HG03108 (cell line): ENCODE measurements around the gene EPHB2.

ENCODE experiments used
- ATAC-seq: cut with Tn5 transposase; IDR thresholded peaks from one replicate; pipeline ENCODE4 v1.9.1; 2021; ENCODE audit warnings: moderate library complexity; ENCODE audit not compliant: unreplicated experiment

Gene EPHB2

DNA sequence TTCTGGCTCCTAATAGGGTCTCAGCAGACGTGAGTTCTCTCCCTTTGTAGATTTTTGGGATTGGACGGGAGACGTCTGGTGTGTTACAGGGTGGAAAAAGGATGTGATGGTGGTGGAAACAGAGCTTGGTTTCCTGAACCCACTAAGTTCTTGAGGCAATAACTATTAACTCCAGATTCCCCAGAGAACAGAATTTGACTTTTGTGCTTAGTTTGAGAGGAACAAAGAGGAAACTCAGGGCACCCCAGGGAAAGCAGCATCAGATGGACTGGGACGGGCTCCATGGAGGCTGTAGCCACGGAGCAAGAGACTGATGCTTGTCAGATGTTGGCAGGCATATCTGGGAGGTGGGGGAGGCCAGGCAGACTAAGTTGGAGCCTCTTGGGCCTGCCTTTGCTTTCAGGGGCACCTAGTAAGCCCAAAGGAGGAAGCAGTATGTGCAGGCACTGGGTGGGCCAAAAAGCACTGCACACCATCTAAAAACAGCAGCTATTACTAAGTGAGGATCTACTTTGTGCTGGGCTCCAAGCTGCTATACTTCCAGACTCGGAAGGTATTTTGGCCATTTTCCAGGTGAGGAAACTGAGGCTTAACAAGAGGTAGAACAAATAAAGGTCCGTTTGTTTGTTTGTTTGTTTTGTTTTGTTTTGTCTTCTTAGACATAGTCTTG, 66.9 kb downstream of the EPHB2 start:
- ATAC-seq, result no peak

DNA sequence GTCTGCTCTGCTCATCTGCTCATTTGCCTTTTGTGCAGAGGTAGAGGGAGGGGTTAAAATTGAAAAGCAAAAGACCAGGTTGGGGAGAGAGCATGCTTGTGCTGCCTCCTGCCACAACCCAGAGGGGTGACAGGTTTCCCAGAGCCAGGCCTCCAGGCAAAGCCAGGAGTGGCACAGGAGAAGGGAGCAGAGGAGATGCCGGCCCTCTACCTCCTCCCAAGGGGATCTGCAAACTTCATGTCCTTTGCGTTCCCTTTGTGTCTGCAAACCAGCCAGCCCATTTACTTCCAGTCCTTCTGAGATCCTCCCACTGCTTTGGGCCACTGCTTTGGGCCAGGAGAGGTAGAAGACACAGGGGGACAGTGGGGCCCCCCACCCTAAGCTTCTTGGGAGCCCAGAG, 67.8 kb downstream of the EPHB2 start:
- ATAC-seq, result no peak

DNA sequence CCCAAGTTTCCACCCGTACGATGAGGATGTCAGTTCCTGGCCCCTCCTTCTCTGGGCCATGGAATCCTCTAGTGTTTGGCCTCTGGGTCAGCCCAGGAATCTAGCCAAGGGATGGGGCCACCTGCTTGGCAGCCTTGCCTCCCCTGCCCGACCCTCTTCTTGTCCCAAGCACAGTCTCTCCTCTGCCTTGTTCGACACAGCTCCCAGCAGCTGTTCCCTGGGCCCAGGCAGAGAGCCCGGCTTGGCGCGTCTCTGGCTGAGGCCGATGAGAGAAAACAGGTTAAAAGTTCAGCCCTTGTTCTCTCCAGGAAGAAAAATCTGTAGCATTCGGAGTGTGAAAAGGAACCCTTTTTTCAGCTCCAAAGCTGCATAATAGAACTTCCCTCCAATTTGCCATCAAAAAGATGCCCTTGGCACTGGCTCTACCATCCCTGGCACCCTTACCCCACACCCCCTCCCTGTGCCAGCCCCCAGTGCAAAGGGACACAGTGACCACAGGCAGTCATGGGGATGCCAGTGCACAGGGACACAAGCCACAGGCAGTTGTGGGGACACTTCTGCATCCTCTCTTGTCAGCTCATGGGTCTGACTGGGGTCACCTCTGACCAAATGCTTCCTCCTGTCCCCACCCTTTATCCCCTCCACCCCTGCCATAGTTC, 68.4 kb downstream of the EPHB2 start:
- ATAC-seq, result no peak

DNA sequence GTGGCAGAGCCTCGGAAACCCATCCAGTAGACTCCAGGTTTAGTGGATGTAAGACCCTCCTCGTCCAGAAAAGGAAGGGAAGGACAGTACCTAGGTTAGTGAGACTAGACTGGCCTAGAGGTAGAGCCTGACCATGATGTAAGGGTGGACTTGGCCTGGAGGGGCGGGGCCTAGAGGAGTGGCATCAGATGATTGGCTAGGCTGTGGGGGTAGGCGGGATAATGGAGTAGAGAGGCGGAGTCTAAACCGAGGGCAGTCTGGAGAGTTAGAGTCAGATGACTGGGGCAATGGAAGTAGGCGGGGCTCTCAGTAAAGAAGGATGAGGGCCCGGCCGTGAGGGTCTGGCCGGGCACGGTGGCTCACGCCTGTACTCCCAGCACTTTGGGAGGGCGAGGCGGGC, 70.1 kb downstream of the EPHB2 start:
- no peak for ATAC-seq

DNA sequence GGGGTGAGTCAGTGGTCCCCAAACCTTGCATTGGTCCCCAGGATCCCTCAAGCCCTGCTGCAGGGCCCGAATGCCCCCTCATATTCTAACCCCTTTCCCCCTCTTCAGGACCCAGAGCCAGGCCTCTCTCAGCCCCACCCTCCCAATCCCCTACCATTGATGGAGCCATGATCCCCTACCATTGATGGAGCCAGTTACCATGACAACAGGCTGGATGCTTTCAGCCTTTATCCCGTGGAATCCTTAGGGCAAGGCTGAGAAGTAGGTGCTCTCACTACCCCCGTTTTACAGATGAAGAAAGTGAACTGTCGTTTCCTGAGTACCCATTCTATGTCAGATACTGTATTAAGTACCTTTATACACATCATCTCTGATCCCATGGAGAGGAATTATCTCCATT, 70.8 kb downstream of the EPHB2 start:
- no peak for ATAC-seq

DNA sequence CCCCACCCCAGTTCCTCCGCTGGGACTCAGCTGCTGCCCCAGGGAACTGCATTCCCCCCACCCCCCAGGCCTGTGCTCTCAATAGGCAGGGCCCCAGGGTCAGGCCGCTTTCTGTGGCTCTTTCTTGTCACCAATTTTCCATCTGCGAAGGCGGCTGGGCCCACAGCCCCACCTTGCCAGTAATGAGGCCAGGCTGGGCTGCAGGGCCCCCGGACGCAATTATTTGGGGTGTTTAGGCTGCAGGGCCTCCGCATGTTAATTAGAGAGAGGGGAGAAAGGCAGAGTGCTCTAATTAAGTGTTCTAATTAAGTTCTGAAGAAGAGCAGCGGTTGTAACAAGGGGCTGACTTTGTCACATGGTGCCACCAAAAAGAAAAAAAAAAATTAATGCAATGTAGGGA, 71.8 kb downstream of the EPHB2 start:
- ATAC-seq, result no peak

DNA sequence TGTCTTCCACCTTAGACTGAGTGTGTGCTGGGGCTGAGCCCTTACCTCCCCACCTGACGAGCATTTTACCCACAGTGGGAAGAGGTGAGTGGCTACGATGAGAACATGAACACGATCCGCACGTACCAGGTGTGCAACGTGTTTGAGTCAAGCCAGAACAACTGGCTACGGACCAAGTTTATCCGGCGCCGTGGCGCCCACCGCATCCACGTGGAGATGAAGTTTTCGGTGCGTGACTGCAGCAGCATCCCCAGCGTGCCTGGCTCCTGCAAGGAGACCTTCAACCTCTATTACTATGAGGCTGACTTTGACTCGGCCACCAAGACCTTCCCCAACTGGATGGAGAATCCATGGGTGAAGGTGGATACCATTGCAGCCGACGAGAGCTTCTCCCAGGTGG, 73.7 kb downstream of the EPHB2 start:
- ATAC-seq, result no peak

DNA sequence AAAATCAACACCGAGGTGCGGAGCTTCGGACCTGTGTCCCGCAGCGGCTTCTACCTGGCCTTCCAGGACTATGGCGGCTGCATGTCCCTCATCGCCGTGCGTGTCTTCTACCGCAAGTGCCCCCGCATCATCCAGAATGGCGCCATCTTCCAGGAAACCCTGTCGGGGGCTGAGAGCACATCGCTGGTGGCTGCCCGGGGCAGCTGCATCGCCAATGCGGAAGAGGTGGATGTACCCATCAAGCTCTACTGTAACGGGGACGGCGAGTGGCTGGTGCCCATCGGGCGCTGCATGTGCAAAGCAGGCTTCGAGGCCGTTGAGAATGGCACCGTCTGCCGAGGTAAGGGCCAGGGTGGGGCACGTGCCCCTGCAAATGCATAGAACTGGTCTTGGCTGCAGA, 74.1 kb downstream of the EPHB2 start:
- ATAC-seq, result no peak

DNA sequence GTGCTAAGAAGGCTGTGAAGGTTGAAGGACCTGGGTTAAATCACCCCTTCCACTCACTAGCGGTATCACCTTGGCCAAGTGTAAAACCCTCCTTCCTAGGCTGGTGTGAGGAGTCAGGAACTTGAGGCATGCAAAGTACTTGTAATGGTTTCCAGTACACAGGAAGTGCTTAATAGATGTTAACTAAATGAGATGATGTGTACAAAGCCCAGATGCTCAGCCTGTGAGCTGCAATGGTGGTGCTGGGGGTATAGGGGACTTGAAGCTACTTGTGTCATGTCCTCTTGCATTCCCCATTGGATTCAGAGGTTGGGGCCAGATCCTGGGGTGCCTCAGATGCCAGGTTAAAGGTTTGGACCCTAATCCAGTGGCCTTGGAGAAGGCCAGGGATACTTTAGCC, 75.5 kb downstream of the EPHB2 start:
- ATAC-seq, result no peak

DNA sequence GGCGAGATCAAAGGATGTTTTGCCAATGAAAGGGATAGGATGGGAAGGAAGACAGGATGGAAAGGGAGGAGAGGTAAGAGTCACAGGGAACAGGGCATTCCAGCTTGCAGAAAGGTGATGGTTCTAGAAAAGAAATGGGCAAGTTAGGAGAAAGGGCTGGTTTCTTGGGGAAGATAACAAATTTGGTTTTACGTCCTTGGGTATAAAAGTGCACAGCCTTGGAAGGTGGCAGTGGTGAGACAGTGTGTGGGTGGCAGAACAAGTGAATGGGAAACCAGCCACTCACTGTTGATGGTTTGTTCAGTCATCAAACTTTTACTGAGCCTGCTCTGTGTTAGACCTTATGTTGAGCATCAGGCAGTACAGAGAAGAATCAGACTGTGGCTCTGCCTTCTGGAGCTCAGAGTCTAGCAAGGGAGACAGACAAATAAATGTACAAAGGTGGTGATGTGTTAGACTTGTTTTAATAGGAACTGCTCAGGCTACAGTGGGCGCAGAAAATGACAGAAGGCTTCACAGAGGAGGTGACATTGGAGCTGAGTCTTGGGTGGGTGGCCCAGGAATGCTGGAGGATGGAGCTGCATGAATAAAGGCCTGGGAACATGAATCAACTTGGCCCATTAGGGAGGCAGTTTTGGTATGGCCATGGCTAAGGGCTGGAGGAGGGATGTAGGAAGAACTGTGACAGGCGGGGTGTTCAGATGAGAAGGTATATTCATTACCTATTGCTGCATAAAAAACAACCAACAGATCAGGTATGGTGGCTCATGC, 76.3 kb downstream of the EPHB2 start:
- ATAC-seq, result no peak

DNA sequence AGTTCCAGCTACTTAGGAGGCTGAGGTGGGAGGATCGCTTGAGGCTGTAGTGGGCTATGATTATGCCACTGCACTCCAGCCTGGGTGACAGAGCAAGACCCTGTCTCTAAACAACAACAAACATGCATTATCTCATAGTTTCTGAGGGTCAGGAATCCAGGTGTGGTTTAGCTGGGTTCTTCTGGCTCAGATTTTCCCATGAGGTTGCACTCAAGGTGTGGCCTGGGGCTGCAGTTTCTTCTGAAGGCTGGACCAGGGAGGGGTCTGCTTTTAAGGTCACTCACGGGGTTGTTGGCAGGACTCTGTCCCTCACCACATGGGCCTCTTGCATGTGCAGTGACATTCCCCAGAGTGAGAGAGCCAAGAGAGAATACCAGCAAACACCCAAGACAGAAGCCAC, 77.0 kb downstream of the EPHB2 start:
- no peak for ATAC-seq

DNA sequence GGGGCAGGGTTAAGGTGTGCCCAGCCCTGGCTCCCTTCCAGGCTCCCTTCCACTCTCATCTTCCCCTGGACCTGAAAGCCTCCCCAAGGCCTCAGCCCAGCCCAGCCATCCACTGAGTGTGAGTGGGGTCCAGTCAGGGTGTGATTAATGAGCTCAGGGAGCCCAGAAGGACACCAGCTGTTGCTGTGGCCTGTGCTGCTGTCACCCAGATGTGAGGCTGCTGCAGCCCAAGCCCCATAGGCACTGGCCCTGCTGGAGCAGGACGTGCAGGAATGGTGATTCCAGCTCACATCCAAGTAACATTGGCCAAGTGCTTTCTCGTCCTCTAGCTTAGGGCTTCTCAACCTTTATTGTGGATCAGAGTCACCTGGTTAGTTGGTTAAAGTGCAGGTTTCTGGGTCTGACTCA, 77.6 kb downstream of the EPHB2 start:
- no peak for ATAC-seq

DNA sequence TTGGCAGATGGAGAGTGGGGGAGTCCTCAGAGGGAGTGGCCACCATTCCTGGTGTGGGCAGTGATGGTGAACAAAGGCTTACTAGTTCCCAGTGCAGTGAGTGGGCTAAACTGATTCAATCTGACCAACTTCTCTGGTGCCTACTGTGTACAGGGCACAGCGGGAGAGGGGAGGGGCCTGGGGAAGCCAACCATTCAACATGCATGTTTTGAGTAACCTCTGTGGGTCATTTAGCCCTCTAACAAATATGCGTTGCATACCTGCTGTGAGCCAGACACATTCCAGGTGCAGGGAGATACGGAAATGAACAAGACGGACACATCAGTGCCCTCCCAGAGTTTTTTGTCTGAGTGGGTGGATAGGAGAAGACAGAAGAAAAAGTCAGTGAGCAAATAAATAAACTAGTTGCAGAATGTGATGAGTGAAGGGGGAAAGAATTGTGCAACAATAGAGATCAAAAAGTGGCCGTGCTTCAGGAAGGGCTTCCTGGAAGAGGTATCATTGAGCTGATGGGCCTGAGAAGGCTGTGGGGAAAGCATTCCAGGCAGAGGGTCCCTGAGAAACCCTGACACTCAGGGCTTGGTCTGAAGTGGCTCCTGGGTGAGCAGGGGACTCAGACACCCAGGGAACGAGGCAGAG, 78.8 kb downstream of the EPHB2 start:
- no peak for ATAC-seq

DNA sequence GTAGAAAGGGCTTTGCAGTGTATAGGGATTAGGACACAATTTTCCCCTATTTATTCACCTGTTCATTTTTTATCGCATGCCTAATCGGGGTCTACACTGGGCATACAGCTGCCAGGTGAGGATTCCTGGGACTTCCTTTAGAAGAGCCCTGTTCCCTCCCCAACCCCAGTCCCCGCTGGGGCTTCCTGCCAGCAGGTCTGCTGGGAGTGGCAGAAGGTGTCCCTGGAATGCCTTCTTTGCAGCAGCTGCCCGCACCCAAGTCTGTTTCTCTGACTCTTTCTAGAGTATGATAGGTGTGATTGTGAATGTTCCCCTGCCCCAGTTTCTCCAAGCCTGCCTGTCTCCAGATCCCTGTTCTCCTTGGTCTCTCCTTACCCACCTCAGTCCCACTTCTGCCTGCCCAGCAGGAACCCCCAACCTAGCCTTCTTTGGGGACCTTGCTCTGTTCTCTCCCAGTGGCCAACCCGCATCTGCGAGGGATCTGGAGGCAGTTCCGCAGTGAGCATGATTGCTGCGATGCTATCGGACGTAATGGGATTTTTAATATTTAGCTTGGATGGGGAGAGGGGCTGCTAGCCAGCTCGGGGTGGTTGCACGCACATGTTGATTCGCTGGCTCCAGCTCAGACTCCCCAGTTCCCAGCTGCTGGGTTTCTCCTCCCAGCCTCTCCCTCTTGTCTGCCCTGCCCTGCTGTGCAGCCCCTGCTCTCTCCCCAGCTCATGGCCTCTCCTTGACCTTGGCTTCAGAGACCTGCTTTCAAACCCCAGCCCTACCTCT, 79.8 kb downstream of the EPHB2 start:
- no peak for ATAC-seq

DNA sequence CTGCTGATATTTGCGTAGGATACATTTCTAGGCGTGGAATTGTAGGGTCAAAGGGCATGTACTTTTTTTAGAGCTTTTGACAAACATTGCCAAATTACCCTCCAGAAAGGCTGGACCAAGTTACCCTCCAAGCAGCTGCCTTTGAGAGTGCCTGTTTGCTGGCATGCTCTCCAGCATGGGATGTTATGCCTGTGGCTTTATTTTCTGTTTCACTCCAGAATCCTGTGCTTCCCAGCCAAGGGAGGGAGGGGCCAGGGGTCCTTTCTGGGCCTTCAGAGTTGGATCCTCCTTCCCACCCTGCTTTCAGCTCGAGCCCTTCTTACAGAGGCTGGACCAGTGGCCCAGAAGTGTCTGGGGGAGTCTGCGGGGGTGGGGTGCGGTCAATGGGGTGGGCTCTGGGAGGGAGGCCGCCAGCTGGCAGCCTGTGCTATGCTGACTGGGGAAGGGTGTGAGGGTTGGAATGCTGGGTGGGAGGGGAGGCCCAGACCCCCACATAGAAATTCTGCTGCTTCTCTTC, 81.2 kb downstream of the EPHB2 start:
- ATAC-seq, result no peak

DNA sequence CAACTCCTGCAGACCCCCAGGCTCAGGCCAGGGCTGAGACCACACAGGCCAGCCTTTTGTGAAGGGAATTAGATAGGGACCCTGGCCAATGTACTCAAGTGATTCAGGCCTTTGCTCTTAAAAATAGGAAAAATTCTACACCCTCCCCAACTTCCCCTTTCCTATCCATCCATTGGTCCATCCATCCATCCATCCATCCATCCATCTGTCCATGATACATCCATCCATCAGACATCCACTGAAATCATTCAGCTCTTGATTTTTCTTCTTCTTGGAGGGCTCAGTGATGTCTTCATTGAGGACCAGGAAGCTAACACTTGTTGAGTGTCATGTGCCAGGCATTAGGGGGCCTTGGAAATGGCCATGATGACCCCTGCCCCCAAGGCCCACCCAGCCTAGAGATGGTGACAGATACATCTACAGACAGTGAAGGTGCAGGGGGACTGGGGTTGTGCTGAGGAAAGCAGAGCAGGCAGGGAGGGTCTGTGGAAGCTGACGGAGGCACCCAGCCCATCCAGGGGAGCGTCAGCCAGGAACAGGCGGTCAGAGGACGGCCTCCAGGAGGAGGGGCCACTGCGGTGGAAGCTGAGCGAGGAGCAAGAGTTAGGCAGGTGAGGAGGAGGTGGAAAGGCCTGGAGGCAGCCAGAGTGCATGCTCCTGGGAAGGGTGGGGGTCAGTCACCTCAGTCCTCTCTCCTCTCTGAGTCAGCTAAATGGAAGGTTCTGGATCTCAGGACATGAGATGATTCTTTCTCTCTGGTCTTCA, 81.9 kb downstream of the EPHB2 start:
- ATAC-seq, result no peak

DNA sequence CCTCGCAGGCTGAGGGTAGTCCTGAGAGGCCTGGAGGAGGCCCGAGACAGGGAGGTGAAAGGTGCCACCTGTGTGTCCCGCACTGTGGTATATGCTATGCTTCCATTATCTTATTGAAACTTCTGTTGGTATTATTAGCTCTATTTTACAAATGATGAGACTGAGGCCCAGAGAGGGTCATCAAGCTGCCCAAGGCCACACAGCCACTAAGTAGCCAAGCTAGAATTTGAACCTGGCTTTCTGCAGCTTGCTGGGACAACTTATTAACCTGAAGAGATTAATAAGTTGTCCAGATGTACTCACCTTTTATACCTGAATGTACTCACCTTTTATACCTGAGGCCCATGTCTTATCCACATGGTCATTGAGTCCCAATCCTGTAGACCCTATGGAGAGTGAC, 83.0 kb downstream of the EPHB2 start:
- ATAC-seq, result no peak

DNA sequence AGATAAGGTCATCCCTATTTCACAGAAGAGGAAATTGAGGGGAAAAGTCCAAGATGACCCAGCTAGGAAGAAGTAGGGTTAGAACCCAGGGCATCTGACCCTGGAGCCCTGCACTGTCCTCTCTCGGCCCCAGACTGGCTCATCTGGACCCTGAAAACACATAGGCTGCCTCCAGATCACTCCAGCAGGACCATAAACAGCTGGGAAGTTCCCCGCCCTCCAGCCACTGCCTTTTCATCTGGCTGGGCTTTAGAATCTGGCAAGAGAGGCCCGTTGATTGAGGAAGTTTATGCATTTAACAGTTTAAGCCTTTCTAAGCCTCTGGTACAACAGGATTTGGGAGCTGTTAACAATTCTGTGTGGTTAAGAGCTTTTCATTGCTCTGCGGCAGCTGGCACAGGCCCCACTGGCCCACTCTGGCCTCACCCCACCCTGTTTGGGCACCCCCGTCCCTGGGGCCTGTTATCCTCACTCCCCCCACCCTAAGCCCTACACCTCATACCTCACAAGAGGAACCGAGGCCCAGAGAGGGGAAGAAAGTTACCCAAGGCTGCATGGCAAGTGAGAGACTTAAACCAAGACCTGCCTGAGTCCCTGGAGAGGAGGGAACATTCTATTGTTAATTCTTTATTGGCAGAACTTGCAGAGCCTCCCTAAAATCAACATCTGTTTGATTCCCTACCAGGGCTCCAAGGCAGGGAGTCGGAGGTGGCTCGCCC, 84.2 kb downstream of the EPHB2 start:
- ATAC-seq, result no peak

DNA sequence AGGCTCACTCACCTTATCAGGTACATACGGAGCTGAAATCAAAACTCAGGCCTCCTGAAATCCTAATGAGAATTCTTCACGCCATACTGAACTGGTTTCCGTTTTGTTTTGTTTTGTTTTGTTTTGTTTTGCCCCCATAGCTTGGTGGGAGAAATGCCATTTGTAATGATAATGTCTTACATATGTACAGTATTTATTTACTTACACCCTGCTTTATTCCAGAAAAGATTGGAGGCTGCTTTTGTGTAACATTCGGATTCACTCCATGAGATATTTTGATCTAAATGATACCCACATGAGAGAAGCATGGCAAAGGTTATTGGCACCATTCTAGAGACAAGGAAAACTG, 84.7 kb downstream of the EPHB2 start:
- no peak for ATAC-seq

DNA sequence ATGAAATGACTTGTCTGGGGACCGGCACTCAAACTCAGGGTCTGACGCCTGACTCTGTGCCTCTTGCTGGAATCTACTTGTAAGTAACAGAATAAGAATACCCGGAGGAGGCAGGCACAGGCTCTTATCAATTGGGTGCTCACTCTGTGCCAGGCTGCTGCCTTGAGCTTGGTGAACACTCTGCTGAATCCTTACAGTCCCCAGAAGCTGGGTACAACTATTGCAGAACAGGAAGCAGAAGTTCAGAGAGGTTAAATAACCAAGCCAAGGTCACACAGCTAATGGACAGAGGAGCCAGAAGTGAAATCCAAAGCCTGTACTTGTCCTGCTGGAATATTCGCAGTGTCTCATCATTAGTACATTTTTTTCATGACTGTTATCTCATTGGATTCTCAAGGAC, 86.0 kb downstream of the EPHB2 start:
- ATAC-seq, result no peak
